Hepatocyte (in vitro differentiated cells): Measurements from ENCODE around the gene CECR2.

Experiments
- CTCF ChIP-seq: fragments of 200-600 bp; sonication (generic); IDR thresholded peaks from 2 replicates; pipeline ENCODE4 v1.5.1; 2016; ENCODE audit warnings: antibody characterized with exemption, mild to moderate bottlenecking; ENCODE audit not compliant: poor library complexity
- EZH2 ChIP-seq: fragments of 200-600 bp; sonication (generic); IDR thresholded peaks from 2 replicates; pipeline ENCODE4 v1.6.1; 2016; ENCODE audit warnings: antibody characterized with exemption, mild to moderate bottlenecking, borderline replicate concordance
- EZH2phosphoT487 ChIP-seq: fragments of 200-600 bp; sonication (generic); IDR thresholded peaks from one replicate; pipeline ENCODE4 v1.6.1; 2018; ENCODE audit warnings: antibody characterized with exemption, mild to moderate bottlenecking, low read depth, moderate library complexity; ENCODE audit not compliant: unreplicated experiment, severe bottlenecking

GRCh38 chr22:17586831-17587440, 217.7 kb downstream of the CECR2 start:
- no peak for TF ChIP-seq CTCF
- no peak for TF ChIP-seq EZH2
- TF ChIP-seq EZH2phosphoT487, result no peak
